Uterus (tissue), 2 donors: ENCODE measurements around the gene APP.
"Not testable (repeated sequence)": the region's sequence is repeated elsewhere in the genome, so short reads cannot be mapped to it uniquely, and the experiment has no call there.

ENCODE experiments used
- POLR2A ChIP-seq, 2 donors: fragments of 450-650 bp; IDR thresholded peaks; one replicate each; pipeline ENCODE4 v1.6.1; 2016; ENCODE audit warnings: antibody characterized with exemption in 2 of 2, mild to moderate bottlenecking in 1 of 2, moderate library complexity in 1 of 2
- TF ChIP-seq, protein P1 (sequence below), 4 experiments: fragments of 200-600 bp in 2 of 4; fragments of 450-650 bp in 2 of 4; sonication (generic) in 2 of 4; IDR thresholded peaks; one replicate each; pipeline ENCODE4 v1.5.1; 2016 to 2019; ENCODE audit warnings: antibody characterized with exemption in 4 of 4, mild to moderate bottlenecking in 2 of 4, moderate library complexity in 1 of 4

DNA sequence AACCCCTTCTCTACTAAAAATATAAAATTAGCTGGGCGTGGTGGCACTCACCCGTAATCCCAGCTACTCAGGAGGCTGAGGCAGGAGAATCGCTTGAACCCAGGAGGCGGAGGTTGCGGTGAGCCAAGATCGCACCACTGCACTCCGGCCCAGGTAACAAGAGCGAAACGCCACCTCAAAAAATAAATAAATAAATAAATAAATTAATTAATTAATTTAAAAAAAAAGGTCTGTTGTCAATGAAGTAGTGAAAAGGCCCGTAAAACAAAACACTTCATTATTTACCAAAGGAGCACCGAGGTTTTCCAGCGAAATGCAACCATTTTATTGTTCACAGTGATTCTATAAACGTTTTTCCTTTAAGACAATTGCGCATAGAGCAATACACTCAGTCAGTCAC, 39.5 kb downstream of the APP start:
- not testable (repeated sequence) for TF ChIP-seq POLR2A (IDR thresholded peaks at IDR 0.05)
- TF ChIP-seq, protein P1, sequence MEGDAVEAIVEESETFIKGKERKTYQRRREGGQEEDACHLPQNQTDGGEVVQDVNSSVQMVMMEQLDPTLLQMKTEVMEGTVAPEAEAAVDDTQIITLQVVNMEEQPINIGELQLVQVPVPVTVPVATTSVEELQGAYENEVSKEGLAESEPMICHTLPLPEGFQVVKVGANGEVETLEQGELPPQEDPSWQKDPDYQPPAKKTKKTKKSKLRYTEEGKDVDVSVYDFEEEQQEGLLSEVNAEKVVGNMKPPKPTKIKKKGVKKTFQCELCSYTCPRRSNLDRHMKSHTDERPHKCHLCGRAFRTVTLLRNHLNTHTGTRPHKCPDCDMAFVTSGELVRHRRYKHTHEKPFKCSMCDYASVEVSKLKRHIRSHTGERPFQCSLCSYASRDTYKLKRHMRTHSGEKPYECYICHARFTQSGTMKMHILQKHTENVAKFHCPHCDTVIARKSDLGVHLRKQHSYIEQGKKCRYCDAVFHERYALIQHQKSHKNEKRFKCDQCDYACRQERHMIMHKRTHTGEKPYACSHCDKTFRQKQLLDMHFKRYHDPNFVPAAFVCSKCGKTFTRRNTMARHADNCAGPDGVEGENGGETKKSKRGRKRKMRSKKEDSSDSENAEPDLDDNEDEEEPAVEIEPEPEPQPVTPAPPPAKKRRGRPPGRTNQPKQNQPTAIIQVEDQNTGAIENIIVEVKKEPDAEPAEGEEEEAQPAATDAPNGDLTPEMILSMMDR (IDR thresholded peaks at IDR 0.05) = not testable (repeated sequence)
